DMS79 treated with DMSO at 0.1 percent for 48 hours (cell line): ENCODE measurements around the gene CPA1.
"Not testable (repeated sequence)": the region's sequence is repeated elsewhere in the genome, so short reads cannot be mapped to it uniquely, and the experiment has no call there.

Source experiments
- DNase-seq: peaks from one replicate; lab custom pipeline; 2025; lab: John Stamatoyannopoulos, UW

CPA1 gene

DNA sequence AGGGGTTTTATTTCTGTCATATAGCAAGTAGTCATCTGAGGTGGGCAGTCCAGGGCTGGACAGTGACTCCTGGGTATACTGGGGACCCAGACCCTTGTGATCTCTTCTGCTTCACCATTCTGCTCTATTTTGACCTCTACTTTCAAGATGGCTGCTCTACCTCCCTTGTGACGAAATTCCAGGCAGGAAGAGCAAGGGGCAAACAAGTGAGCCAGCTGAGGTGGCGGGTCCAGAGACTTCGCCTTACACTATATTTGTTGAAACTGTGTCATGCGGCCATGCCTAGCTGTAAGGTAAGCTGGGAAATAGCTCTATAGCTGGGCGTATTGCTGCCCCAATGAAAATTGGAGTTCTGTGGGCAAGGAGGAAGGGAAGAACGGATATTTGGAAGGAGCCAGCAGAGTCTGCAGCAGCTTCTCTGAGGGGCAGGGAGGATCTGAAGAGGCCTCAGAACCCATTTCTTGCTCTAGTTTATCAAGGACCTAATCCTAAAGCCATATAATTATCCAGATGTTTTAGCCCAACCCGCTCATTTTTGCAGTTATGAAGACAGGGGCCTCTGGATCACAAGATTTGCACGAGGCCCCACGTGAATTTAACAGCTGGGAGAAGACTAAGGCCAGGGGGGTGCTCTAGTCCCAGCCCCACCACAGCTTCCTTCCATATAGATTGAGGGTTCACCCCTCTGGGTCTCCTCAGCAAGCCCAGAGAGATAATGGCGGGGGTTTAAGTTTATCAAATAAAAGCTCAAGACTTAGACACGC lies 7.7 kb upstream of the CPA1 start:
- no peak for DNase-seq

DNA sequence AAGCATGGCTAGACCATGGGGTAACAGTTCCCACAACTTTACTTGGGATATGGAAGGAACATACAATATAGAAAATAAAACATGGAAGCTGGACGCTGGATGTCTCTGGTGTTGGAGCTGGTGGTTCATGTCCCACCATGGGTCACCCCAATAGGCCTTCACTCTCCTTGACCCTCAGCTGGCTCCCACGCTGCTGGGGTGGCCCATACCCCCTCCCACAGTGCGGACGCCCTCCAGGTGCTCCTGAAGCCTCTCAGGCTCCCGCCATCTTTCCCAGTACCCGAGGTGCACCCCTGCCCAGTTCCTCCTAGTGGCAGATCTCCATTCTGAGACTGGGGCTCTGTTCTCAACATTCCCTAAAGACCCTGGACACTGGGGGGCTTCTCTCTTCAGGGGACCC lies 5.8 kb upstream of the CPA1 start:
- no peak for DNase-seq

DNA sequence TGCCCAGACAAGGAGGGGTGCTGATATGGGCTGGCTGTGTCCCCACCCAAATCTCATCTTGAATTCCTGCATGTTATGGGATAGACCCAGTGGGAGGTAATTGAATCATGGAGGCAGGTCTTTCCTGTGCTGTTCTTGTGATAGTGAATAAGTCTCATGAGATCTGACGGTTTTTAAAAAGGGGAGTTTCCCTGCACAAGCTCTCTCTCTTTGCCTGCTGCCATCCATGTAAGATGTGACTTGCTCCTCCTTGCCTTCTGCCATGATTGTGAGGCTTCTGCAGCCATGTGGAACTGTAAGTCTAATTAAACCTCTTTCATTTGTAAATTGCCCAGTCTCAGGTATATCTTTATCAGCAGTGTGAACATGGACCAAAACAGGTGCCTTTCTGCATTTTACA lies 3.8 kb upstream of the CPA1 start:
- DNase-seq, result not testable (repeated sequence)

DNA sequence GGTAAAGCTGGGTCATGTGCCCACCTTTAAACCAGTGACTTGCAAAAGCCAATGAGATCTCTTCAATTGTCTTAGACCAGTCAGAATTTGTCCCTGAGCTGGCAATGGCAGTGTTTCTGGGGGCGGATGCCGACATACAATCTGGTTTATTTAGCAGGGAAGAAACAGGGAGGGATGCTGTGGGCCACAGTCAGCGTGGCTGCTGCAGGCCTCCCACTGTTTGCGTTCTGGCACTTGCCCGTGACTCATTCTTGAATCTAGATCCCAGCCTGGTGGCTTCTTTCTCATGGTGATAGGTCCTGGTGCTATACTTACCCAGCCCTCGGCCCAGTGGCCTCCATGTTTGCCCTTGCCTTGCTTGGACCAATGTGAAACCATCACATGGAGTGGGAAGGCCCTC lies 3.1 kb upstream of the CPA1 start:
- DNase-seq, result no peak

DNA sequence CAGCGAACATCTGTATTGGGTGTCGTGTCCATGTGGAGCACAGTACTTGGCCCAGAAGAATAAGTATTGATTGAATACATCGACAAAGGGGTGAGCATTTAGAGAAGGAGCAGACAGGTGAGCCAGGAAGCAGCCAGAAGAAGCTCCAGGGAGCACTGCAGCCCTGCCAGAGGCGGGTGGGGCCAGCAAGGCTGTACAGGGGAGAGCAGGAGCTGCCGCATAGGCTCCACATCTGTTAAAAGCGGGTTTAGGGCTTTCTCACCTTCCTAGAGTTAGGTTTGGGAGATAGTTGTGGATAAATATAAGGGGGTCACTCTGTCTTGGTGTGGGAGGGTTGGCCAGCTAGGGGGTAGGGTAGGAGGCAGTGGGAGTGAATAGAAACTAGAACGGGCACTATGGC lies 1.3 kb upstream of the CPA1 start:
- DNase-seq, result no peak

DNA sequence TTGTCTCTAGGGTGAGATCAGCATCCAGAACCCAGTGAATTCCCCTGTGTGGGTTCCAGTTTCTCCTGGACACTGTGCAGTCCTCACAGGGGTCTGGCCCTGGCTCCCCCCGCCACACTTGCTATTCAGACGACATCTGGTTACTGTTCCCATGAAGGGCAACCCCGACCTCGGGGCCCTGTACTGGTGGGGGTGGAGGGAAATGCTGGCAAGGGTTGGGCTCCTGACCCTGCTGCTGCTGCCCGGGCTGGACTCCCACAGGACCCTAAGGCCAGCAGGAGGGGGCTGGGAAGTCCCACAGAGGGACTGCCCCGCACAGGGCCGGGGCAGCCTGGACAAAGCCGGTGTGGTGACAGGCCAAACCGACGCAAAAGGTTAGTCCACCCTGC lies 768 bp upstream of the CPA1 start:
- DNase-seq, result no peak

DNA sequence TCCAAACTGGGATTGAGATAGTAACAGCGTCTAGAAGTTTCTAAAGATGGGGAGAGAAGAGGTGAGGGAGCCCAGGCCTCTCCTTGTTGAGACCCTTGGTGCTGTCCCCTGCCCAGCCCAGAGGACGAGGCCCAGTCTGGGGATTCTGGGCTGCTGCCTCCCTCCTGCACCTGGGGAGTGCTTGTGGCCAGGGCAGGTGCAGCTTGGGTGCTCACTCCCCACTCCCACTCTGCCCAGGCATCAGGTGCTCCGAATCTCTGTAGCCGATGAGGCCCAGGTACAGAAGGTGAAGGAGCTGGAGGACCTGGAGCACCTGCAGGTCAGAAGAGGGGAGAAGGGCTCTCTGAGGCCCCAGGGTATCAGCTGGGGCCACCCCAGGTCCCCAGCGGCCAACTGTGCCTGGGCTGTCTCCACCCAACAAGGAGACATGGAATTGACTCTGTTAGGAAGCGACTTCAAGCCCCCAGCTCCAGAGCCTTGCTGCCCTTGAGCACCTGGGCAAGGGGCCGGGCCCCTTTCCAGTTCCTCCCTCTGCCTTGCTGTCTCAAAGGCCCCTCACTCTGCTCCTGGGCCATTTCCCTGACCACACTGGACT lies 664 bp downstream of the CPA1 start:
- no peak for DNase-seq

DNA sequence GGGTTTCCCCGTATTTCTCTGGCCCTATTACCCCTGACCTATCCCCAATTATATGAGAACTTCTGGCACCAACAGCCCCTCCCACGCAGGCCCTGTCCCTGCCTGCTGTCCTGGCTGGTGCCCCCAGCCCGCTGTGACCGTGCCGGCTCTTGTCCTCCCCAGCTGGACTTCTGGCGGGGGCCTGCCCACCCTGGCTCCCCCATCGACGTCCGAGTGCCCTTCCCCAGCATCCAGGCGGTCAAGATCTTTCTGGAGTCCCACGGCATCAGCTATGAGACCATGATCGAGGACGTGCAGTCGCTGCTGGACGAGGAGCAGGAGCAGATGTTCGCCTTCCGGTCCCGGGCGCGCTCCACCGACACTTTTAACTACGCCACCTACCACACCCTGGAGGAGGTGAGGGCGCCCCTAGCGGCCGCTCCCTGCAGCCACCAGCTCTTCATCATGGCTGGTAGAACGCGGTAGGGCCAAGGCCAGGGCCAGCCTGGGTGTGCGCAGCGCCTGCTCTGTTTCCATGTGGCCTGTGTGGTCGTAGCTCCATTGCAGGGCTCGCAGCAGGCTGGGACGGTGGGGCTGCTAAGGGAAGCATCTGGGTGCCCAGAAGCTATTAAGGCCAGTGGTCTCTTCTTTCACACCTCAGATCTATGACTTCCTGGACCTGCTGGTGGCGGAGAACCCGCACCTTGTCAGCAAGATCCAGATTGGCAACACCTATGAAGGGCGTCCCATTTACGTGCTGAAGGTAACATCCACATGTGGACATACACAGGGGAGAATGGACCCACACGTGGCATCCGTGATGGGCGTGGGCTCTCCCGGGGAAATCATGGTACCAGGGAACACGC lies 1.4 kb downstream of the CPA1 start:
- no peak for DNase-seq

DNA sequence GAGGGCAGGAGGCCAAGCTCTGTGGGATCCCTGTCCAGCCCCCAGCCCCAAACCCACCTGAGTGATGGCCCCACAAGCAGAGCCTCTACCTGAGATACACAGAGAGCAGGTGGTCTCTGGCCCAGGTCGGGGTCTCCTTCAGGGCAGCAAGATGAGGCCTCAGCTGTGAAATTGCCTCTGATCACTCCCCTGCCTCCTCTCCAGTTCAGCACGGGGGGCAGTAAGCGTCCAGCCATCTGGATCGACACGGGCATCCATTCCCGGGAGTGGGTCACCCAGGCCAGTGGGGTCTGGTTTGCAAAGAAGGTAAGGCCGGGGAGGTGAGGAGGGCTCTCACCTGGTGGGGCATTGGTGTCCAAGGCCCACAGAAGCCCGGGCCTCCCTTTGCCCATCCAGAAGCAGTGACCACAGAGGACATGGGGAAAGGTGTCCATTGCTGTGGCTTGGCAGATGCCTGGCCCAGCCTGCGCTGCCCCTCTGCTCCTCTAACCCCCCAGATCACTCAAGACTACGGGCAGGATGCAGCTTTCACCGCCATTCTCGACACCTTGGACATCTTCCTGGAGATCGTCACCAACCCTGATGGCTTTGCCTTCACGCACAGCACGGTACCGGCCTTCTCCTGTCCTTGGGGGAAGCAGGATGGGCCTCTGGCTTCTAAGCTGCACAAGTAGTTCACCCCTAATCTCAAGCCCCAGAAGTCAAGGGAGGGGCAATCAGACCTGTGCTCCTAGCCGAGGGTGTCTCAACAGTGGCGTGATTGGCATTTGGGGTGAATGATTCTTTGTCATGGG lies 3.1 kb downstream of the CPA1 start:
- no peak for DNase-seq

DNA sequence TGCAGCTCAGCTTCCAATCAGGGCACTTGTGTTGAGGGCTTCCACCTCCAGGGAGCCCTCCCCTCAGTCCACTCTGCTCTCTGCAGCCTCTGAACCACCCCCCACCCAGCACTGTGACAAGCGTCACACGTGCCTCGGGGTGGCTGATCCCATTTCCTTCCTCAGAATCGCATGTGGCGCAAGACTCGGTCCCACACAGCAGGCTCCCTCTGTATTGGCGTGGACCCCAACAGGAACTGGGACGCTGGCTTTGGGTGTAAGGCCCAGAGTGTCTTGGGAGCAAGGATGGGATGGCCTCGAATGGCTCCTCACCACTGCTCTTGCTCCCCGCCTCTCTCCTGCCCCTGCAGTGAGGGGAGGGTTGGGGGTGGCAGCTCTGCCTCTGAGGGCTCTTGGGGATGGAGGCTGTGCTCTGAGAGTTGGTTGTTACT lies 4.1 kb downstream of the CPA1 start:
- DNase-seq, result no peak

DNA sequence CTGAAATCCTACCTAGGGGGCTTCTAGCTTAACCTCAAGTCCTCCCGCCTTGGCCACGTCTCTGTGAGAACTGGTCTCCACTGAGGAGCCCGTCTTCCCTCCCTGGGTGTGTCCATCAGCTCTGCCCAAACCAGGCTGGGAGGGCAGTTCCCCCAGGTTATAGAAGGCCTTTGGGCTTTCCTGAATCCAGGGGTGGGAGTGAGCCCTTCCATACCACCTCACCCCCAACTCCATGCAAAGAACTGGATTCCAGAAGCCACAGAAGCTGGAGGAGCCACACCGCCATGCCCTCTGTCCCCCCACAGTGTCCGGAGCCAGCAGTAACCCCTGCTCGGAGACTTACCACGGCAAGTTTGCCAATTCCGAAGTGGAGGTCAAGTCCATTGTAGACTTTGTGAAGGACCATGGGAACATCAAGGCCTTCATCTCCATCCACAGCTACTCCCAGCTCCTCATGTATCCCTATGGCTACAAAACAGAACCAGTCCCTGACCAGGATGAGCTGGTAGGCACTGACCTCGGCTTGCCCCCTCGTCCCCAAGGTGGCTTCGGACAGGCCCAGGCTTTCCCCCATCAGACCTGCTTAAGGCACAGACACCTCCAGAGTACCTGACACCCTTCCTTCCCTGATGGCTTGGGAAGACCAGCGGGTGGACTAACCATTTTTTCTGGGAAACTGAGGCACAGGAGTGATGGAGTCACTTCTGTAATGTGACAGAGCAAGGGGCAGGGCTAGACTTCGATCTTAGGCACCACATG lies 4.7 kb downstream of the CPA1 start:
- no peak for DNase-seq

DNA sequence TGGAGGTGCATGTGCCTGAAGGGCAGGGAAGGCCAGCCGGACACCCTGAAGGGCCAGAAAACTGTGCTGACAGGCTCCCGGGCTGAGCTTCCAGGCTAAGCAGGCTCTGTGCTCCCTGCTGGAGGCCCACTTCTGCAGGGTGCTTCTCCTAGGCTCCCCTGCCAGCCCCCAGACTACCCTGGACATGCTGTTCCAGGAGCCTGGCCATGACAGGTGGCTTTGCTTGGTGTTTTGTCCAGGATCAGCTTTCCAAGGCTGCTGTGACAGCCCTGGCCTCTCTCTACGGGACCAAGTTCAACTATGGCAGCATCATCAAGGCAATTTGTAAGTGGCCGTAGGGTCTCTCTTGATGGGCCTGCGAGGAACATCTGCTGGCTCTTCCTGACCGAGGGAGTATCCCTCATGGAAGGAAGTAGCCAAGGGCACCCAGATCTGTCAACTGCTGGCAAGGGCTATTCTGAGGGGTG lies 5.3 kb downstream of the CPA1 start:
- DNase-seq, result no peak

DNA sequence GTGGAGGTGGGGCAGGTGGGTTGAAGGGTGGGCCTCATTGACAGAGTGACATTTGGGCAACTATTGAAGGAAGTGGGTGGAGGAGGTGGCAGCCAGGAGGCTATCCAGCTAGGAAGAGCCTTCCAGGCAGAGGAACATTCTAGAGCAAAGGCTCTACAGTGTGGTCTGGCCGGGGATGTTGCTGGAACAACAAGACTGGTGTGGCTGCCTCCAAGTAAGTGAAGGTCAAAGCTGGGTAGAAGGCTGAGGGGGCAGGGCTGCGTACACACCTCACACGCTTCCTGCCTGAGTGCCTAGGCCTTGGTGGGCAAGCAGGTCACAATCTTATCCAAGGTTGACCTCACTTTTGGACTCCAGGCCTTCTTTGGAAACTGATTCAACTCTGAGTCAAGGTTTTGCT lies 6.6 kb downstream of the CPA1 start:
- DNase-seq, result no peak

DNA sequence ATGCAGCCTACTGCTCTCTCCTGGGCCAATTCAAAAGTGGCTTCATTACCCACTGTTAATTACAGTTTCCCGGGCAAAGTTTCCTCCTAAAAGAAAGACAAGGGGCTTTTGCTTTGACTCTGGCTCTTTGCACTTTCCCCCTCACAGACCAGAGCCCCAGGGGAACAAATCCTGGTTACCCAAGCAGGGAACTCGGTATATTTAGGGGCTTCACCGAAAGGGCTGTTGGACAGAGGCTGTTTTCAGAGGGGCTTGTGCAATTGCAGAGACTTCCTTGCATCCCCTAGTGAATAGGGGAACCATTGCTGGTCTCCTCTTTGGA lies 7.0 kb downstream of the CPA1 start:
- DNase-seq, result no peak

DNA sequence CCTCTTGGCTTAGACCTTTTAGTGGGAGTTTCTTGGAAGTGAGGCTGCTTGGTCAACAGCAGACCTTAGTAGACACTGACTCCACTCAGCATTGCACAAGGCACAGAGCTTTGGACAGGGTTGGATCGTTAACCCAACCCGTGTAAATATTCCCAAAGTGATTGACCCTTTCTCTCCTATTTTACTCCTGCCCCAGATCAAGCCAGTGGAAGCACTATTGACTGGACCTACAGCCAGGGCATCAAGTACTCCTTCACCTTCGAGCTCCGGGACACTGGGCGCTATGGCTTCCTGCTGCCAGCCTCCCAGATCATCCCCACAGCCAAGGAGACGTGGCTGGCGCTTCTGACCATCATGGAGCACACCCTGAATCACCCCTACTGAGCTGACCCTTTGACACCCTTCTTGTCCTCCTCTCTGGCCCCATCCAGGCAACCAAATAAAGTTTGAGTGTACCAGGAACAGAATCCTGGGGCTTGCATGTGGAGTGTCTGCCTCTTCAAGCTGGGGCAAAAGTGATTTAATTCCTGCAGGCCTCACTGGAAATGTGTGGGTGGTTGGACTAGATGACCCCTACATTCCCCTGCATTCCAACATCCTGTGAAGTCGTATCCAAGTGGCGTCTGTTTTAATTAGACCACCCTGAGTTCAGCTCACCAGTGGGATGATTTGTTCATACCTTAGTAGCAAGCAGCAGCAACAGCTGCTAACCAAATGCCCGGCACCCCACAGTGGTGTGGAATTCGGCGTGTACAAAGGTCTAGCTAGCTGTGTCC lies 7.5 kb downstream of the CPA1 start:
- no peak for DNase-seq

DNA sequence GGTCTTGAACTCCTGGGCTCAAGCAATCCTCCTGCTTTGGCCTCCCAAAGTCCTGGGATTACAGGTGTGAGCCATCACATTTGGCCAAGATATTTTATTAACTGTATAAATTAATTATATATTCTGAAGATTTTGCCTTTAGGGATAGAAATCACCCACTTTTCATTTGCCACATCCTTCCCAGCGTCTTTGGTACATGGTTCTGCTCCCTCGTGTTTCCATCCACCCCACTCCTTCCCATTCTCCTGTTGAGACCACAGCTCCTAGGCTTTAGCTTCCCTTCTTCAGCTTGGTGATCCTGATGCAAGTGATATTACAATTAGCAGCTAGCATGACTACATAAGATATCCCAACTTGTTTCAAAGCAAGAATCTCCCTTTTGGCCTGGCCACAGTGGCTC lies 8.4 kb downstream of the CPA1 start:
- no peak for DNase-seq

DNA sequence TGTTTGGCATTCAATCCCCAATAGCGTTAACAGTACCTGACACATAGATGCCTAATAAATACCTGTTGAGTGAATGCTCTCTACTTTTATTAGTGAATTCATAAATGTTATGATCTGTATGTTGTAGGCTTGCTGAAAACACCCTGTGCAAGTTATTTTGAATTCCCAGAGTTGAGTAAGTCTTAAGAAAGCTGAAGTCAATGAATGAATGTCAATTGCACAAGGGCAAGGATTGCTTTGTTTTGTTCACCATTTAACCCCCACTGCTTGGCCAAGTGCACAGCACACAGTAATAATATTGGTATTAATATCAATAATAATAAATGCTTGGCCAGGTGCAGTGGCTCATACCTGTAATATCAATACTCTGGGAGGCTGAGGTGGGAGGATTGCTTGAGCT lies 10.2 kb downstream of the CPA1 start:
- no peak for DNase-seq

DNA sequence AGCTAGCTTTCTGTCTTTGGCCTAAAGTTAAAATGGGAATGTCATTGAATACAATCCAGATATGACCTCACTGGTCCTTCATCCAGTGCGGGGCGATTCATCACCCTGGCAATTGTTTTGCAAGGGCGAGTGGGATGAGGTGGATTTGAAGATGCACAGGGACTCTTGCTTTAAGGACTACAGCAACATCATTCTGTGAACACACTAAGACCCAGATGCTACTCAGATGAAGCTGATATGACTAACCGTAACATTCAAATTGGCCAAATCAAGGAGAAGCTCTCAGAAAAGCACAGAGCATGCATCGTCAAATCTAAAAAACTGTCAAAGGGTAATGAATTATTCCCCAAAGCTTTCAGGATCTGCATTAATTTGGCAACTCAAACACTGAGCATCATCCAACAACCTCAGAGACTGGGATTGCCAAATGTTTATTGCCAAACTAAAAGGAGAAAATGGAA lies 12.8 kb downstream of the CPA1 start:
- peak; percentile 96 for DNase-seq

DNA sequence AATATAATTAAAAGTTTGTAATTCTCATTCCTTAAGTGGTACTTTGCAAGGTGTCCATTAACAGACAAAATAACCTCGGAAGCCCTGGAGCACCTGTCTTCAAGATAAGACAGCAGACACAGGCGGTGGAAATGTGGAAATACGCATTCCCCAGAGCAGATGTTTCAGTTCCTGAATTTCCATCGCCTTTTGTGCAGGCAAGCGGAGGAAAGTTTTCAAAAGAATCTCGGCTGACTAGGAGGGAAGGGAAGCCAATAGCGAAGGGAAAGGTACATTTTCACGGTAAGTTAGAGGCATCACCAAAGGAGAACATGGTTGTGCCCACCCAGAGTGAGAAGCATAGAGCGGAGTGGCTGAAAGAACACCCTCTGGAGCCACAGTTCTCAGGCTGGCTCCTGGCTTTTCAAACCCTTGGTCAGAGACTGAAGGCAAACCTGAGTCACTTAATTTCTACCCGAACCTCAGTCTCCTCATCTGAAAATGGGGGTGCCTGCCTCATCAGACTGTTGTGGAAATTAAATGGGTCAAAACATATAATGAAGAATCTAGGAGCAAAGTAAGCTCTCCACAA lies 13.6 kb downstream of the CPA1 start:
- no peak for DNase-seq
